ENCODE measurements around the gene APOBEC4. TPM values are rescaled to one million over a fixed set of nuclear protein-coding genes. Genes with fewer than 3 reads are reported as not detected.

The APOBEC4 gene
- total RNA-seq, 1 donor from 2014 or later = not detected

Other genes with a start within 250 kb of the APOBEC4 start
- gene NMNAT2, start 234.9 kb downstream of the APOBEC4 start, total RNA-seq = 0.38 TPM
- 65.9 TPM for gene SMG7, start 180.8 kb downstream of the APOBEC4 start, total RNA-seq
- 144 TPM for gene NCF2, start 62.9 kb downstream of the APOBEC4 start, total RNA-seq
- 181 TPM for gene ARPC5, start 17.5 kb downstream of the APOBEC4 start, total RNA-seq
- gene RGL1, start 151.8 kb upstream of the APOBEC4 start, total RNA-seq = 40.9 TPM